Measurements from ENCODE around the gene CPSF4L. TPM values are rescaled to one million over a fixed set of nuclear protein-coding genes. Genes with fewer than 3 reads are reported as not detected.

Gene CPSF4L
- total RNA-seq, 1 experiment from 2014 or later = not detected

GRCh38 chr17:73203135-73203787 lies 58.4 kb downstream of the CPSF4L start:
- Histone ChIP-seq H3K27me3 (replicated peaks; ENCODE audit: control insufficient read depth, insufficient read depth, low read length) (no peaks in the 10 kb centered on the region), H3K4me1 (peaks cover 13% of the 10 kb centered on the region), H3K9me3 (no peaks in the 10 kb centered on the region), H3K36me3 (ENCODE audit: control insufficient read depth, insufficient read depth, low read length) (peaks cover 15% of the 10 kb centered on the region), H3K4me3 (ENCODE audit: low read depth, low read length) (no peak overlapping the region)
- TF ChIP-seq CTCF (IDR thresholded peaks at IDR 0.05; ENCODE audit: insufficient read depth in 1 of 2, low read depth in 1 of 2, low read length in 1 of 2, severe bottlenecking in 1 of 2, unreplicated experiment in 1 of 2) = no peak
- Mint-ChIP-seq H3K4me1 (ENCODE audit: low read depth, unreplicated experiment) (no peaks in the 10 kb centered on the region), H3K4me3 (ENCODE audit: unreplicated experiment) (no peak overlapping the region), H3K27me3 (ENCODE audit: insufficient read depth, unreplicated experiment) (no peaks in the 10 kb centered on the region), H3K9me3 (ENCODE audit: unreplicated experiment) (no peaks in the 10 kb centered on the region), H3K27ac (ENCODE audit: unreplicated experiment) (no peak overlapping the region), H3K36me3 (ENCODE audit: insufficient read depth, unreplicated experiment) (peaks cover 98% of the 10 kb centered on the region)
- DNase-seq = peak; percentile 28 to 57
- ChIA-PET CTCF (interaction anchor here (0.8 to 1.9 kb wide), 2 partner anchors 28 to 217 kb away, joined by 3 to 7 read pairs; a partner anchor contains a TSS), POLR2A (no interaction called here)
- intact Hi-C loops (cut with micrococcal nuclease; ENCODE audit: unreplicated experiment) = loop anchor here (1.0 kb wide), 1 partner anchor 10 kb away; the partner anchor contains the start of gene COG1
- BruUV-seq (replicated peaks) = no TSS peak

GRCh38 chr17:73201215-73202069 lies 60.2 kb downstream of the CPSF4L start:
- H3K4me3 Mint-ChIP-seq (ENCODE audit: unreplicated experiment) = no peak overlapping the region
- POLR2A ChIA-PET = no interaction called here
- no TSS peak for BruUV-seq (replicated peaks)
- no peaks in the 10 kb centered on the region for H3K9me3 ChIP-seq
- H3K4me1 ChIP-seq = peaks cover 13% of the 10 kb centered on the region
- H3K36me3 ChIP-seq (ENCODE audit: control insufficient read depth, insufficient read depth, low read length) = peaks cover 18% of the 10 kb centered on the region
- no peaks in the 10 kb centered on the region for H3K9me3 Mint-ChIP-seq (ENCODE audit: unreplicated experiment)
- H3K27ac Mint-ChIP-seq (ENCODE audit: unreplicated experiment) = peak overlapping the region; percentile 53
- DNase-seq = no peak
- H3K27me3 Mint-ChIP-seq (ENCODE audit: insufficient read depth, unreplicated experiment) = no peaks in the 10 kb centered on the region
- no peak for TF ChIP-seq CTCF (IDR thresholded peaks at IDR 0.05; ENCODE audit: insufficient read depth in 1 of 2, low read depth in 1 of 2, low read length in 1 of 2, severe bottlenecking in 1 of 2, unreplicated experiment in 1 of 2)
- intact Hi-C loops (cut with micrococcal nuclease; ENCODE audit: unreplicated experiment) = no loop called here
- no peak overlapping the region for H3K4me3 ChIP-seq (ENCODE audit: low read depth, low read length)
- H3K36me3 Mint-ChIP-seq (ENCODE audit: insufficient read depth, unreplicated experiment) = peaks cover 97% of the 10 kb centered on the region
- CTCF ChIA-PET = no interaction called here
- no peaks in the 10 kb centered on the region for H3K27me3 ChIP-seq (replicated peaks; ENCODE audit: control insufficient read depth, insufficient read depth, low read length)
- H3K4me1 Mint-ChIP-seq (ENCODE audit: low read depth, unreplicated experiment) = no peaks in the 10 kb centered on the region

GRCh38 chr17:73200476-73200875 lies 61.2 kb downstream of the CPSF4L start:
- Histone ChIP-seq H3K27me3 (replicated peaks; ENCODE audit: control insufficient read depth, insufficient read depth, low read length) (no peaks in the 10 kb centered on the region), H3K9me3 (no peaks in the 10 kb centered on the region), H3K4me1 (peaks cover 13% of the 10 kb centered on the region), H3K4me3 (ENCODE audit: low read depth, low read length) (no peak overlapping the region), H3K36me3 (ENCODE audit: control insufficient read depth, insufficient read depth, low read length) (peaks cover 18% of the 10 kb centered on the region)
- intact Hi-C loops (cut with micrococcal nuclease; ENCODE audit: unreplicated experiment) = no loop called here
- Mint-ChIP-seq H3K36me3 (ENCODE audit: insufficient read depth, unreplicated experiment) (peaks cover 93% of the 10 kb centered on the region), H3K9me3 (ENCODE audit: unreplicated experiment) (no peaks in the 10 kb centered on the region), H3K27me3 (ENCODE audit: insufficient read depth, unreplicated experiment) (no peaks in the 10 kb centered on the region), H3K4me1 (ENCODE audit: low read depth, unreplicated experiment) (no peaks in the 10 kb centered on the region), H3K4me3 (ENCODE audit: unreplicated experiment) (no peak overlapping the region), H3K27ac (ENCODE audit: unreplicated experiment) (no peak overlapping the region)
- CTCF ChIA-PET = no interaction called here
- POLR2A ChIA-PET = no interaction called here
- no TSS peak for BruUV-seq (replicated peaks)
- no peak for TF ChIP-seq CTCF (IDR thresholded peaks at IDR 0.05; ENCODE audit: insufficient read depth in 1 of 2, low read depth in 1 of 2, low read length in 1 of 2, severe bottlenecking in 1 of 2, unreplicated experiment in 1 of 2)
- no peak for DNase-seq

All from Caco-2 (cell line).